ENCODE data around the gene FAM168A.

GRCh38 chr11:73446766-73447165 lies 151.1 kb downstream of the FAM168A start:
- TF ChIP-seq, protein P1, sequence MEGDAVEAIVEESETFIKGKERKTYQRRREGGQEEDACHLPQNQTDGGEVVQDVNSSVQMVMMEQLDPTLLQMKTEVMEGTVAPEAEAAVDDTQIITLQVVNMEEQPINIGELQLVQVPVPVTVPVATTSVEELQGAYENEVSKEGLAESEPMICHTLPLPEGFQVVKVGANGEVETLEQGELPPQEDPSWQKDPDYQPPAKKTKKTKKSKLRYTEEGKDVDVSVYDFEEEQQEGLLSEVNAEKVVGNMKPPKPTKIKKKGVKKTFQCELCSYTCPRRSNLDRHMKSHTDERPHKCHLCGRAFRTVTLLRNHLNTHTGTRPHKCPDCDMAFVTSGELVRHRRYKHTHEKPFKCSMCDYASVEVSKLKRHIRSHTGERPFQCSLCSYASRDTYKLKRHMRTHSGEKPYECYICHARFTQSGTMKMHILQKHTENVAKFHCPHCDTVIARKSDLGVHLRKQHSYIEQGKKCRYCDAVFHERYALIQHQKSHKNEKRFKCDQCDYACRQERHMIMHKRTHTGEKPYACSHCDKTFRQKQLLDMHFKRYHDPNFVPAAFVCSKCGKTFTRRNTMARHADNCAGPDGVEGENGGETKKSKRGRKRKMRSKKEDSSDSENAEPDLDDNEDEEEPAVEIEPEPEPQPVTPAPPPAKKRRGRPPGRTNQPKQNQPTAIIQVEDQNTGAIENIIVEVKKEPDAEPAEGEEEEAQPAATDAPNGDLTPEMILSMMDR (IDR thresholded peaks at IDR 0.05), result no peak
- TF ChIP-seq POLR2A (IDR thresholded peaks at IDR 0.05), result no peak

Measured in Peyer's patch (tissue), 4 donors.